Measurements from ENCODE around the gene ASXL2.

- TF ChIP-seq FOXK2 (IDR thresholded peaks at IDR 0.05) (no peak), BHLHE40 (IDR thresholded peaks at IDR 0.05; ENCODE audit: borderline replicate concordance) (no peak), TARDBP (IDR thresholded peaks at IDR 0.05) (no peak), FOXA1 (IDR thresholded peaks at IDR 0.05) (no peak), PKNOX1 (IDR thresholded peaks at IDR 0.05) (no peak)
Measured at GRCh38 chr2:25821225-25822056, 56.8 kb downstream of the ASXL2 start.
